ENCODE results near the gene GPT2.

Gene GPT2, protein sequence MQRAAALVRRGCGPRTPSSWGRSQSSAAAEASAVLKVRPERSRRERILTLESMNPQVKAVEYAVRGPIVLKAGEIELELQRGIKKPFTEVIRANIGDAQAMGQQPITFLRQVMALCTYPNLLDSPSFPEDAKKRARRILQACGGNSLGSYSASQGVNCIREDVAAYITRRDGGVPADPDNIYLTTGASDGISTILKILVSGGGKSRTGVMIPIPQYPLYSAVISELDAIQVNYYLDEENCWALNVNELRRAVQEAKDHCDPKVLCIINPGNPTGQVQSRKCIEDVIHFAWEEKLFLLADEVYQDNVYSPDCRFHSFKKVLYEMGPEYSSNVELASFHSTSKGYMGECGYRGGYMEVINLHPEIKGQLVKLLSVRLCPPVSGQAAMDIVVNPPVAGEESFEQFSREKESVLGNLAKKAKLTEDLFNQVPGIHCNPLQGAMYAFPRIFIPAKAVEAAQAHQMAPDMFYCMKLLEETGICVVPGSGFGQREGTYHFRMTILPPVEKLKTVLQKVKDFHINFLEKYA
- 0 to 1.1 (median 0.53) reads per million in 4 donors for total RNA-seq

DNA sequence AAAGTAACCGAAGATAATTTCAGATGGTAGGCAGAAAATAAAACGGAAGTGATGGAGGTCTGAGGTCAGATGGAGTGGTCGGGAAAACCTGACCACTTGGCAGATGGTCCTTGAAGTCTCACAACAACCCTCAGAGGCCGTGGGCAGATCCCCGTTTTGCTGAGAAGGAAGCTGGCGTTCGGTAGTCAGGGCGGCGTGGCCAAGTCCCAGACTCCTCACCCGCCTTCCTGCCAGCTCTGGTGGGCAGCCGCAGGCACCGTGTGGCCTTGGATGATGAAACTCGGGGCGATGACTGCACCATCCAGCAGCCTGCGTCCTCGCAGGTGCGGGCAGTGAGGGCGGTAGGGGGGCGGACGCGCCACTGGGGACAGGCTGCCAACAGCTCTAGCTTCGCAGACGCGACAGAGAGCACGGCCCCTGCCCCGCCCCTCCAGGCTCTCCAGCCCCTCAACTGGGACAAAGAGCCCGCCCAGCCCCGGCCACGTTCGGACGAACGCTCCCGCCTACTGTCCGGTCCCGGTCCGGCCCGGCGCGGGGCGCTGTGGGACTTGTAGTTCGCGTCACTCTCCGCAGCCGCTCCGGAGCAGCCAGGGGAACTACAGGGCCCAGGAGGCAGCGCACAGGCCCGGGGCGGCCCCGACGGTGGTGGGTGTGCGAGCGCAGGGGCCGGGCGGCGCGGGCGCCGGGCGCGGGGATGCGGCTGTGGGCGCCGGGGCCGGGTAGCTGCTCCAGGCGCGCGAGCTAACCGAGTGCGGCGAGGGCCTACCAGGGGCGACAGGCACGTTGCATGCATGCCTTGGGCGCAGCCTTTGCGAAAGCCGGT is at the start of gene GPT2:
TSS of gene GPT2 (plus strand) at position 673 of the 823 bp plus-strand sequence. CDS start 354 bp downstream, outside the sequence.
- peak; percentile 38 to 94 (median 45) for DNase-seq

DNA sequence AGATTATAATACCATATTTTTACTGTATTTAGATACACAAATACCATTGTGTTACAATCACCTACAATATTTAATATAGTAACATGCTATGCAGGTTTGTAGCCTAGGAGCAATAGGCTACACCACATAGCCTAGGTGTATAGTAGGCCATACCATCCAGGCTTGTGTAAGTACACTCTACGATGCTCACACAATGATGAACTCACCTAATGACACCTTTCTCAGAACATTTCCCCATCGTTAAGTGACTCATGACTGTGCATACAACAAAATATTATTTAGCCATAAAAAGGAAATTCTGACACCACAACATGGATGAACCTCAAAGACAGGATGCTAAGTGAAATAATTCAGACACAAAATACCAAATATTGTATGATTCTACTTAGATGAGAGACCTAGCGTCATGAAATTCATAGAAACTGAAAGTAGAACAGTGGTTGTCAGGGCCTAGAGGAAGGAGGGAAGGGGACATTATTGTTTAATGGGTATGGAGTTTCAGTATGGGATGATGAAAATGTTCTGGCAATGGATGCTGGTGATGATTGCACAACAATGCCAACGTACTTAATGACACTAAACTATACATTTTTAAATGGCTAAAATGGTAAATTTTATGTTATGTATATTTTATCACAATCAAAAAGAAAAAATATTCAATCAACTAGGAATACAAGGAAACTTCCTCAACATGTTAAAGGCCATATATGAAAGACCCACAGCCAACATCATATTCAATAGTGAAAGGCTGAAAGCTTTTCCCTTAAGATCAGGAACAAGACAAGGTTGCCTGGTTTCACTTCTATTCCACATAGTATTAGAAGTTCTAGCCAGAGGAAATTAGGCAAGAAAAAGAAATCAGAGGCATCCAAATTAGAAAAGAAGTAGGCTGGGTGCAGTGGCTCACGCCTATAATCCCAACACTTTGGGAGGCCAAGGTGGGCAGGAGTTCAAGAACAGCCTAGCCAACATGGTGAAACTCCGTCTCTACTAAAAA is 47.3 kb upstream of the GPT2 start:
- DNase-seq, result no peak

- no peak for DNase-seq
Observed at GRCh38 chr16:46839986-46840443, 44.1 kb upstream of the GPT2 start.

GRCh38 chr16:46842192-46842895 is 41.8 kb upstream of the GPT2 start:
- no peak for DNase-seq

GRCh38 chr16:46843898-46844642 is 40.1 kb upstream of the GPT2 start:
- DNase-seq, result no peak

DNA sequence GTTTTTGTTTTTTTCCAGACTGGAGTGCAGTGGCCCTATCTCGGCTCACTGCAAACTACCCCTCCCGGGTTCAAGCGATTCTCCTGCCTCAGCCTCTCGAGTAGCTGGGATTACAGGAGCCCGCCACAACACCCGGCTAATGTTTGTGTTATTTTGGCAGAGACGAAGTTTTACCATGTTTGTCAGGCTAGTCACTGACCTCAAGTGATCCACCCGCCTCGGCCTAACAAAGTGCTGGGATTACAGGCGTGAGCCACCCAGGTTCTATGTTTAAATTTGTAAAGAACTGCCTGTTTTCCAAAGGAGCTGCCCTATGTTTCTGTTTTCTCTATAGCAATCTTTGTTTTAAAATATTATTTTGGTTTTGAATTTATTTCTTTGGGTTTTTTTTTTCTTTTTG is 39.4 kb upstream of the GPT2 start:
- no peak for DNase-seq

- DNase-seq, result no peak
Observed at GRCh38 chr16:46845952-46846351, 38.2 kb upstream of the GPT2 start.

GRCh38 chr16:46848768-46849764 is 35.1 kb upstream of the GPT2 start:
- DNase-seq, result no peak

DNA sequence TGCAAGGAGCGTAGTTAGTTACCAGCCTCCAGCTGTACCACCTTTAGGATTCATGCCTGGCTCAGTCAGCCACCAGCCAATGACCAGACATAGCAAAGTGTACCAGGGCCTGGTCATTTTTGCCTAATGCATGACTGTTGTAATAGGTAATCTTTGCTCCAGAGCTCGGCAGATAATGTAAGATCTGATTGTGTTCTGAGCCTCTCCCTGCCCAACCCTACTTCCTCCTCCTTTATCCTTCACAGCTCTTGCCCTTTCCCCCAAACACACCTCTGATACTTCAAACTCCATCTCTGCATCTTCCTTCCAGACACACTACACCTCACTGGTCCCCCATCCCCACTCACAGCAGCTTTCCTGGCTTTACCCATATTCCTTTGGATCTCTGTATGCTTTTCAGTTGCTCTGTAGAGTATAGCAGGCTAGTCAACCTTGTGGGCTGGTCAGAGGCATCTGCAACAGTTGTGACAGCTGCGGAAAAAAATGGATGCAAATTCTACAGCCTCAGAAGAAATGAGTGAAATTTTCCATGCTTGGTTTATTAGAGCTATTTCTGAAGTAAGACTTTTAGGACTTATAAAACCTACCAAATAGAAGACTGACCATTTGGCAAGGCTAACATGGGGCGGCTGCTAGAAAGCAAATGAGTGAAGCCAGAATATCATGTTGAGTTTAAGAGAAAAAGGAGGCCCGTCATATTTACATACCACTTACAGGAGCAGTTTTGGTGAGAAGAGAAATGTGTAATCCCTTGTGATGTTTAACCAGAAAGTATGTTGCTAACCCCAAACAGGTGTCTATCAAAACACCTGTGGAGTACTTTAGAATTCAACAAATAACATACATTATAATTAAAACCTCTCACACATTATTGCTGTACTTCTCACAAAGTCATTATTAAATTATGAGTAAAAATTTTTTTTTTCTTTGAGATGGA is 33.3 kb upstream of the GPT2 start:
- no peak for DNase-seq

DNA sequence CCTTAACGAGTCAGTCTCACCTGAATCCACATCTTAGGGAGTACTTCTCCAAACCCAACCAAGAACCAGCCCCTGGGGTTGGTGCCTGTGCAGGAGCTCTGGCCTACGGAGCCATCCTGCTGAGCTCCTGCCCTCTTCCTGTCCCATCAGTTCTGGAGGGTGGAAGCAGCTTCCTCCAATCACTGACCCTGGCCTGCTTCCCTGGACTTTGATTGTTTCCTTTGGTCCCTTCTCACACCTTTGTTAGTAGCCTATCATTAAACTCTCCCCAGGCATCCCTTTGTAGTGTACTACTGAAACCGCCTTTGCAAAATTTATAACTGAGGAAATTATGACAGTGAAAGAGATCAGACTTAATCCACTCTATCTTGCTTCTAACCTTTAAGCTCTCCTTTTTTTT is 32.0 kb upstream of the GPT2 start:
- no peak for DNase-seq

DNA sequence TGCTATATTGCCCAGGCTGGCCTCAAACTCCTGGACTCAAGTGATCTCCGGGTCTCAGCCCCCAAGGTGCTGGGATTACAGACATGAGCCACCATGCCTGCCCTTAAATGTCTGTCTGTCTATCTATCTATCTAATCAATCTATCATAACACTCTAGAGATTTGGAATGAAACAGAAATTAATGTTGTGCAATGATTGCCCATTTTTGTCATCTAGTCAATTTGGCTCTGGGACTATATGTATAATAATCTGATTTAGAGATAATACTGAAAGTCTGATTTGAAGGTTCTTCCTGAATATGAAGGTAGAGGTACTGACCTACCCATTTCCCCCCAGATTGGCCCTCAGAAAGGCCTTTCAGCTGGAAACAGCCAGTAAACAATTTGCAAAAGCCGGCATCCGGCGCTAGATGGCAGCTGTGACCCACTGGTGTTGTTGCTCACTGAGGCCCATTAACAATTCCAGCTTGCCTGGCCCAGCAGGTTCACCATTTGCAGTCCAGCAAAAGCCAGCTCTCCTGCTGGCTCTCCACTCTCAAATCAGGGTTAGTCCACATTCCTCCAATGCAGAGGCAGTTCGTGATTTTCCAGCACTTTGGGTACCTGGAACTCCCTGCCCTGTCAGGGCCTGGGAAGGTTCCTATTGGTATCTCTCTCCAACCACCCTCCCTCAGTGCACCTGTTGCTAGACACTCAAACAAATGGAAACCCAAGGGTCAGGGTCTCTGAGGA is 30.3 kb upstream of the GPT2 start:
- peak in 4 of 5 donors; percentile 21 to 70 (median 30) for DNase-seq

DNA sequence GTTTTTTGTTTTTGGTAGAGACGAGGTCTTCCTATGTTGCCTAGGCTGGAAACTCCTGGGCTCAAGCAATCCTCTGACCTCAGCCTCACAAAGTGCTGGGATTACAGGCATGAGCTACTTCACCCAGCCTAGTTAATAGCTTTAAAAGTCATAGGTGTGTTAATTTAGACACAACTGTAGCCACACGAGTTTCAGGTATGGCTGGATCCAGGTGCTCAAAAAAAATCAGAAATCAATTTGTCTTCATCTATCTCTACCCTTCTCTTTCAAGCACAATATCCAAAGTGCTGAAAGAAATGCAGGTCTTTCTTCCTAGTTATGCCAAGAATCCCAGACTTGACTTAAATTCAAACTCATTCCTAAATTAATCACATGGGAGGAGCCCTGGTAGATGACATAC is 29.3 kb upstream of the GPT2 start:
- no peak for DNase-seq

- DNase-seq, result no peak
Observed at GRCh38 chr16:46855389-46855788, 28.8 kb upstream of the GPT2 start.

DNA sequence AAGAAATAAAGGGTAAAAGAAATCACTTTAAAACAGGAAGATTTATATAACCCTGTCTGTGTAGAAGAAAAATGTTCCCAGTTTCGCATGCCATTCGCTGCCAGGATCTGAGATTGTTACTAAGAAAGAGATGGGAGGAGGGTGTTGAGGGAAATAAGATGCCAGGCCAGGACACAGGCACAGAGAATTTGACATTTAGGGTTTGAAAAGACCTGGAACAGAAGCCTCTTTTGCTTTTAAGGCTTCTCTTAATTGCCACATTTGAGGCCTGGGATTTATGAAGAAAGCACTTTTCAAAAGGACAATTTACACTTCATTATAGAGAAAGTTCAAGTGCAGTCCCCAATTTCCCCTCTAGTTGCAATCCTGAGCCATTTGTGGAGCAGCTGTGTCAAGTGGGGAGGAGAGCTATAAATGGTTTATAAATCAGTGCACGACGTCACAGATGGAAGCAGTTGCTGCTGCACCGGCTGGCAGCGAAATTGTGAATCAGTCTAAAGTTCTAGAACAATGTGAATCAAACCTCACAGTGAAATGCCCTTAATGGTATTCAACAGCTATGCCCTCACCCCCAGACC is 26.7 kb upstream of the GPT2 start:
- DNase-seq, result peak in 1 of 5 donors; percentile 20

GRCh38 chr16:46858151-46858550 is 26.0 kb upstream of the GPT2 start:
- DNase-seq, result no peak

GRCh38 chr16:46859719-46860152 is 24.4 kb upstream of the GPT2 start:
- no peak for DNase-seq
